Tibial nerve (tissue), 4 donors: ENCODE results near the gene C1QL4.

ENCODE experiments used
- EP300 ChIP-seq, 2 donors: sonication (generic); formaldehyde crosslinking; IDR thresholded peaks; one replicate each; pipeline ENCODE4 v1.6.1; 2017; ENCODE audit warnings: antibody characterized with exemption in 2 of 2, mild to moderate bottlenecking in 1 of 2
- POLR2A ChIP-seq, 2 donors: fragments of 450-650 bp; IDR thresholded peaks; one replicate each; pipeline ENCODE4 v1.6.1; 2017; ENCODE audit warnings: antibody characterized with exemption in 2 of 2, mild to moderate bottlenecking in 2 of 2, moderate library complexity in 2 of 2
- TF ChIP-seq, protein P1 (sequence below), 5 experiments: fragments of 200-600 bp in 3 of 5; fragments of 450-650 bp in 2 of 5; sonication (generic) in 3 of 5; IDR thresholded peaks; one replicate each; pipeline ENCODE4 v1.5.1; 2016 to 2019; ENCODE audit warnings: antibody characterized with exemption in 5 of 5, mild to moderate bottlenecking in 3 of 5, moderate library complexity in 2 of 5

DNA sequence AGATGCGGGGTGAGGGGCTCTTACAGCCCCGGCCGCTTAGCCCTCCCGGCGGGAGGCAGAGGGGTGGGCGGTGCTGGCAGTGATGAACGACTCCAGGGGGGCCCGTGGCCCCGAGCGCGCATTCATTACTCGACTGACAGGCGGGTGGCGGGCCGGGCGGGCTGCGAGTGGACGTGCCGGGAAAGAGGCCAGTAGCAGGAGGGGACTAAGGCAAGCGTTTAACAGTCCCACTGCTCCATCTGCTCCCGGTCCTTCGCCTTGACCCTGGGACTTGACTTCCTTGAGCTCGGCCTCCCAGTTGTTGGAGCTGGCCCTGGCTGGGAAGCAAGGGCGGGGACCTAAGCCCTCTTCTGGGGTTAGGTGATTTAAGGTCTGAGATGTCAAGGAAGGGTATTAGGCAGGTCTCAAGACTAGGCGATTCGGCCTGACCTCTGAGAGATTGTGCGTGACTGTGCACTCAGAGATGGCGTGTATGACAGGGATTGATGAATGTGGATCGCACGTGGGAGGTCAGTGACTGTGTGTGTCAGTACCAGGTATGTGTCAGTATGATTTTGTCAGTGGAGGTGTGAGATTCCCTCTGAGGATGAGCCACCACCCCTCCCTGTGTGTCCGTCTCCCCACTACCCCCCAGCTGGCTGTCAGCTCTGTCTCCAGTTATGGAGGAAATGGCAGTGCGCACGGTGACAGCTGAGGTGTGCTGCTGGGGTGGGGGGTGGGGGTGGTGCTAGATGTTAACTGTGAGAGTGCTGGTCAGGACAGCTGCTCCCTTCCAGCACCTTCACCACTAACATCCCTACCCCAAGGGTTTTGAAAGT lies 6.1 kb upstream of the C1QL4 start:
- TF ChIP-seq, protein P1, sequence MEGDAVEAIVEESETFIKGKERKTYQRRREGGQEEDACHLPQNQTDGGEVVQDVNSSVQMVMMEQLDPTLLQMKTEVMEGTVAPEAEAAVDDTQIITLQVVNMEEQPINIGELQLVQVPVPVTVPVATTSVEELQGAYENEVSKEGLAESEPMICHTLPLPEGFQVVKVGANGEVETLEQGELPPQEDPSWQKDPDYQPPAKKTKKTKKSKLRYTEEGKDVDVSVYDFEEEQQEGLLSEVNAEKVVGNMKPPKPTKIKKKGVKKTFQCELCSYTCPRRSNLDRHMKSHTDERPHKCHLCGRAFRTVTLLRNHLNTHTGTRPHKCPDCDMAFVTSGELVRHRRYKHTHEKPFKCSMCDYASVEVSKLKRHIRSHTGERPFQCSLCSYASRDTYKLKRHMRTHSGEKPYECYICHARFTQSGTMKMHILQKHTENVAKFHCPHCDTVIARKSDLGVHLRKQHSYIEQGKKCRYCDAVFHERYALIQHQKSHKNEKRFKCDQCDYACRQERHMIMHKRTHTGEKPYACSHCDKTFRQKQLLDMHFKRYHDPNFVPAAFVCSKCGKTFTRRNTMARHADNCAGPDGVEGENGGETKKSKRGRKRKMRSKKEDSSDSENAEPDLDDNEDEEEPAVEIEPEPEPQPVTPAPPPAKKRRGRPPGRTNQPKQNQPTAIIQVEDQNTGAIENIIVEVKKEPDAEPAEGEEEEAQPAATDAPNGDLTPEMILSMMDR (IDR thresholded peaks at IDR 0.05): no peak
- no peak for TF ChIP-seq POLR2A (IDR thresholded peaks at IDR 0.05)
- no peak for TF ChIP-seq EP300 (IDR thresholded peaks at IDR 0.05)
